Erythroblast (primary cell): Measurements from ENCODE around the gene UBLCP1.

Experiments
- GATA1 ChIP-seq: IDR thresholded peaks from 2 replicates; pipeline ENCODE4 v1.6.1; 2011; ENCODE audit warnings: low read depth, mild to moderate bottlenecking, control low read depth, low read length, moderate library complexity
- POLR2A ChIP-seq: IDR thresholded peaks from 2 replicates; pipeline ENCODE4 v1.6.1; 2011; ENCODE audit warnings: mild to moderate bottlenecking, low read length

- no peak for TF ChIP-seq POLR2A
- TF ChIP-seq GATA1, result no peak
Observed at GRCh38 chr5:159332800-159333544, 69.9 kb downstream of the UBLCP1 start.
